ENCODE results near the gene ZNF106. TPM values are rescaled to one million over a fixed set of nuclear protein-coding genes. Genes with fewer than 3 reads are reported as not detected.

Gene ZNF106
- total RNA-seq, 1 donor from 2014 or later: 457 TPM

DNA sequence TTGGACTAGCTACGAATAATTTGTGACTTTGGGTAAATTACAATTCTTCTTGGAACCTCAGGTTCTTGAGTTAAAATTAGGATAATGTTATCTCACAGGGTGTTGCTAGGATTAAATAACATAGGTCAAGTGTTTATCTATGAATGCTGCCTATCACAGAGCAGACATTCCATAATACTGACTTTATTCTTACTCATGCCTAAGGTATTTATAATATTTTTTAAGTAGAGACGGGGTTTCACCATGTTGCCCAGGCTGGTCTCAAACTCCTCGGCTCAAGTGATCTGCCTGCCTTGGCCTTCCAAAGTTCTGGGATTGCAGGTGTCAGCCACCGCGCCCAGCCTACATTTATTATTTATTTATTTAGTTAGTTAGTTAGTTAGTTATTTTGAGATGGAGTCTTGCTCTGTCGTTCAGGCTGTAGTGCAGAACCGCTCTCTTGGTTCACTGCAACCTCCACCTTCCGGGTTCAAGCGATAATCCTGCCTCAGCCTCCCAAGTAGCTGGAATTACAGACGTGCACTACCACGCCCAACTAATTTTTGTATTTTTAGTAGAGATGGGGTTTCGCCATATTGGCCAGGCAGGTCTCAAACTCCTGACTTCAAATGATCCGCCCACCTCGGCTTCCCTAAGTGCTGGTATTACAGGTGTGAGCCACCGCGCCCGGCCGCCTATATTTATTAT, 741 bp upstream of the ZNF106 start:
- intact Hi-C loops (cut with DNase I): no loop called here
- no peak for DNase-seq (ENCODE audit: missing footprints)
- ATAC-seq: no peak

DNA sequence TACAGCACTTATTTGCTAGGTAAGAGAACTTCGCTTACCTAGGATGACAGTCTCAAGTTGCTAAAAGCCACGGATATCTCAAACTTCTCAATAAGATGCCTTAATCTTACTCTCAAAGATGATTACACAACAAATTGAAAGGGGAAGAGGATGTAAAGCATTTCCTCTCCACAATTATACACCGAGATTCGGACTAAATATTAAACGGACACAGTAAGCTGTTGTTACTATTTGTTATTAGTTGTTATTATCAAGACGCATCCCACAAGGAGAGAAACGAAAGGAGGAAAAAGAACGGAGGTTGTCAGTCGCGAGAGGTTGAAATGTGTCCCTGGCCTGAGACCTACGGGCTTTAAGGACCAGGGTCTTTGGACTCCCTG, 660 bp downstream of the ZNF106 start:
- intact Hi-C loops (cut with DNase I): no loop called here
- DNase-seq (ENCODE audit: missing footprints) (no peak), ATAC-seq (peak; percentile 2)

DNA sequence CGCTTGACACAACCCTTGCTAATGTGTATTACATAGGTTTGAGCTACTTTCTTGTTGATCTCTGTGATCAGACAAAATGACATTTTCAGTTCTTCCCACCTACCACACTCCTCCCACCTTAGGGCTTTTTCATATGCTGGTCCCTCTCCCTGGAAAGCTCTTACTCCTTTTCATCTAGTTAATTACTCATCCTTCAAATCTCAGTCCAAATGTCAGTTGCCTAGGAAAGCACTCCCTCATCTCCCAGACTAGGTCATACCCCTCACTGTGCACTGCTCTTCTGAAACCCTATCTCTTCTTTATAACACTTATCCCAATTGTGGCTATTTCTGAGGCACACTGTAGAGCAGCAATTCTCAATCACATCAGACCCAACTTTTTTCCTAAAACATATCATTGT, 7.3 kb downstream of the ZNF106 start:
- intact Hi-C loops (cut with DNase I): no loop called here
- ATAC-seq (no peak), DNase-seq (ENCODE audit: missing footprints) (no peak)

DNA sequence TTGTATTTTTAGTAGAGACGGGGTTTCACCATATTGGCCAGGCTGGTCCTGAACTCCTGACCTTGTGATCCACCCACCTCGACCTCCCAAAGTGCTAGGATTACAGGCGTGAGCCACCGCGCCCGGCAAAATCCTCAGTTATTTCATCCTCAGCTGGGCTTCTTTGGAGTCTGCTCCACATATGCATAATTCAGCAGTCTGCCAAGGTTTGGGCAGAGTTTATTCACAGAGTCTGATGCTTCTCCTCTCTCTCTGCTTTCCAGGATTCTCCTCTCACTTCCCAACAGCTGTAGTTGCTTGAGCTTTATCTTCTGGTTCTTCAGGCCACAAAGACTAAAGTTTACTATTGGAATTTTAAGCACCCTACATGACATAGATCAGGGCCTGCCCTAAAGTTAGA, 8.2 kb downstream of the ZNF106 start:
- DNase-seq (ENCODE audit: missing footprints): no peak
- ATAC-seq: no peak
- intact Hi-C loops (cut with DNase I): no loop called here

DNA sequence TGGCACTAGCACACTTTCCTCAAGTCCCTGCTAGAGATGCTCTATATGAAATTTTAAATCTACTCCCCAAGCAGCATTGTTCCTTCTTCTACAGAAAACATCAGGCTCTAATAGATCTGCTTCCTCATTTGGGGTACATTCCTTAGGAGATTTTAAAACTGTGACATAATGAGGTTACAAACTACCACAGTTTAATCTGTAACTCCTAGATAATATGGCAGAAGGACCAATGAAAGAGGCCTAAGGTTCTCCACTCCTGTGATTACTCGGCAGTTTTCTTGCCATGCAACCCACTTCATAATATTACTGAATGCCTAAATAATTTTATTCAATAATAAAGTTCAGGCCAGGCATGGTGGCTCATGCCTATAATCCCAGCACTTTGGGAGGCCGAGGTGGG, 16.1 kb downstream of the ZNF106 start:
- intact Hi-C loops (cut with DNase I): loop anchor here (10.0 kb wide), 1 partner anchor 200 kb away; the partner anchor contains the start of genes GANC and TMEM87A
- DNase-seq (ENCODE audit: missing footprints) (no peak), ATAC-seq (no peak)

DNA sequence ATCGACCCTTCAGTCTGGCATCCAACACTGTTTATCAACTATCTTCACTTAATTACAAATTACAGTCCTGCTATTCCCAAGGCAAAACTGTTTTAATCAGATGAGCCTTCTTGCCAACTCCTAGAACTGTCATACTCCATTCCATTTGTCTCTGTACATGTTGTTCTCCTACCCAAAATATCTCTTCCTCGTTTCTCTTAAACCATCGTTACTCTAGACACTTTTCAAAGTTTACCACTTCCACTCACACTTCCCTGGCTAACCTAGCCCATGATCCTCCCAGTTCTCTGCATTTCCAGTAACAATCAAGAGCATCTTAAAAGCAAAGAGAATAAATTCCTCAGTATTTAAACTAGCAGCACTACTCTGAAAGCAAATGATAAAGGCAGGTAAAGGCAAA, 19.9 kb downstream of the ZNF106 start:
- intact Hi-C loops (cut with DNase I): loop anchor here (2.0 to 10.0 kb wide), 2 partner anchors 14 to 196 kb away; partner anchors contain the start of genes GANC and TMEM87A
- ATAC-seq (peak; percentile 45), DNase-seq (ENCODE audit: missing footprints) (no peak)

DNA sequence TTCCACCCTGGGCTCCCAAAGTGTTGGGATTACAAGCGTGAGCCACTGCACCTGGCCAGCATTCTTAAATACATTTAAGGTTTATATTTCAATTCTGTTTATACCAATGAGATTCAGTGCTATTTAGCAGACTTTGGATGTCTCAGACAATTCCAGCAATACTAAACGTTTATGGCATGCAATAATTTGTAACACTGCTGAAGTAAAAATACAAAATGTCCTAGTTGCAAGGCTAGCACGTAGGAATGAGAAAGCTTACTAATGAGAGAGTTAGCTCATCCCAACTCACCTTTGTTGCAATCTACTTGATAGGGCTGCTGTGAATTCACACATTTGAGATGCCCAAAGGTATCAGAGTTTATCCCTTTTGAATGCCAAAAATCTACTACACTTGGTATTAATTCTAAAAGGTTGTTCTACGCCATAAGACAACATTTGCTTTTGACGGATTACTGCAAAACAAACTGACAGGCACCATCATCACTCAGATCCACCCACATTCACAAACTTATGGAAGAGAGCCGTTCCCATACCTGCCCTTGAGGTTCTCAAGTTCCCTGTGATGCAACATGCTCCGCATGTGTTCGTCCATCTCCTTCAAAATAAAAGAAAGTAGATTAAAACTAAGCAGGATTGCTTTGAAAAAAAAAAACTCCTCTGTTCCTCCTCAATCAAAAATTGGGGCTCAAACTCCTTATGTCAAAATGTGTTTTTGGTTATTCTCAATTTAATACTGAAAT, 25.3 kb downstream of the ZNF106 start:
- intact Hi-C loops (cut with DNase I): no loop called here

DNA sequence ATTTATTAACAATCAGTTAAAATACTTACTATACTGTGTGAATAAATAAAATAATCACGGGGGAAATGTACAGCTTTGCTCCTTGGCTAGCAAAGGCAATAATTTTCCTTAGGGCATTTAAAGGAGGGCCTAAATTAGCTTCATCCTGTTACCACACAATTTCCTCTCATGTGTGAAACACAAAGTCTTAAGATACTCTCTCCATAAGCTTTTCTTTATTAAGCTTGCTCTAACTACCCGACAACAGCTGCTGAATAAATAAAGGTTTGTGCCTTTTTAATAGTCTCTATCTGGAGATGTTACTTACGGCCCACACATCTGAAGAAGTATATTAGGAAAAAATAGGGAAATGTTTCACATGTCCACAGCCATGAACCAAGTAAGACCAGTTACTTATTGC, 29.7 kb downstream of the ZNF106 start:
- ATAC-seq: no peak
- intact Hi-C loops (cut with DNase I): no loop called here
- no peak for DNase-seq (ENCODE audit: missing footprints)

More for the DNA sequence above, 25.3 kb downstream of the ZNF106 start:
- no peak for DNase-seq (ENCODE audit: missing footprints)
- no peak for ATAC-seq

DNA sequence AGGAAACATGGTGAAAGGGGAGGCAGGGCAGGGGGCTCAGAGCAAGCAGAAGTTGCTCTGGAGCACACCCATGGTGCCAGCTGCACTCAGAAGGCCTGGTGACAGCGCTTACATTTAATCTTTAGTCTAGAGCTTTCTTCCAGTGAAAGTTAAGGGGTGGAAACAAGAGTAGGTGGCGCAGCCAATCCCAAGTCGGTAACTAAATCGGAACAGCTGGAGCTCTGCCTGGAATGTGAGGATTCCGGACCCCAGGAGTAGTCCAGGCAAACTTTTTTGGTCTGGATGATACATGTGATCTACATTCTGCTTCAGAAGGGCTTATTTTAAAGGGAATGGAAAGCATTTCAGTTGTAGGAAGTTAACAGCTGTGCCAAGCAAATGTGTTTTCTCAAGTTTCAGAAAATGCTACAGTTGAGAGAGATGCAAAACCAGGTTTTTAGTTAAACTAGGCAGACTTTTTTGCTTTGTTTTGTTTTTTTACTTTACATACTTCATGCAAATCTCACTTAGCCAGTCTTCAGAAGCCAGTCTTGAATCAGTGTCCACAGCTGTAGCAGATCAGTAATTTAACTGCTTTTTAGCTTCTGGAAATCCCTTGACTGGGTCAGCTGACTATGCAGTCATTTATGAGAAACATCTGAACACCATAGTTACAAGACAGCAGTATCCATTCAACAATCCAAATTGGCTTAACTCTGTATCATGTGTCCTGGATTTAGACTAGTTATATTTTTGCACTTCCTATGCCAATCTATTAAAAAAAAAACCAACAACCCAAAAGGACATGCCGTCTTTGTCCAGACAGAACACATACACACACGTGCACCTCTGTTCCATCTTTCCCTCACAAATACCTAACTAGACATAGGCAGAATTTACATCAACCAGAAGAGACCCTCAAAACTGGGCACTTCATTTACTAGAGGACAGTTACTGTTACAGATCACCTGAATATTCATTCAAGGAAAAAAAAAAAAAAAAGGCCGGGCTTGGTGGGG, 33.2 kb downstream of the ZNF106 start:
- intact Hi-C loops (cut with DNase I): loop anchor here (2.0 kb wide), 1 partner anchor 13 kb away; no protein-coding TSS in a partner anchor
- ATAC-seq: peak; percentile 90
- DNase-seq (ENCODE audit: missing footprints): peak; percentile 69

DNA sequence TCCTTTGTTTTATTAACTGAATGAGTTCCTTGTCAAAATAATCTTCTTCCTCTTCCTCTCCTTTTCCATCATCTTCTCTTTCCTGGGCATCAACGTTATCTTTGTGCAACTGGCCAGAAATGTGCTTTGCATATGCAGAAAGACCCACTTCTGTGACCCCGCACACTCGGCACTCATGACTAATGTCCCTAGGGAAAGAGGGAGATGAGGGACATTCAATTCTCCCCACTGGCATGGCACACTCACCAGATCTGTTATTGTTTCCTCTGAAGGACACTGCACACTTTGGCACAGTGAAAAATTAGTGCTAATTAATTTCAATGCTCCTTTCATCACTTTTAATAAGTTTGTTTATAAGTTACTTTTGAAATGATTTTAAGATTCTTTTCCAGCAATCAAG, 34.0 kb downstream of the ZNF106 start:
- ATAC-seq (peak; percentile 34), DNase-seq (ENCODE audit: missing footprints) (no peak)
- intact Hi-C loops (cut with DNase I): loop anchor here (2.0 kb wide), 1 partner anchor 14 kb away; no protein-coding TSS in a partner anchor

DNA sequence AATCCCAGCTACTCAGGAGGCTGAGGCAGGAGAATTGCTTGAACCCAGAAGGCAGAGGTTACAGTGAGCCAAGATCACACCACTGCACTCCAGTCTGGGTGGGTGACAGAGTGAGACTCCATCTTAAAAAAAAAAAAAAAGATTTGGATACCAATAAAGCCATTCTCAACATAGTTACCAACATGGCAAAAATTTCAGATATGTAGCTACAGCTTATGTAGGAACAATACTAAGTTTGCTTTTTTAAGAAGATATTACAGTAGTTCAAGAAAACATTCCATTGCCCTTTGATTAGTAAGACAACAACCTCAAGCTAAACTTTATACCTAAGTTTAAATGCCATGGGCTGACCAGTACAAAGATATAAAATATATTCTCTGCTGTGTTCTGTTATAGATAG, 34.4 kb downstream of the ZNF106 start:
- ATAC-seq (no peak), DNase-seq (ENCODE audit: missing footprints) (no peak)
- intact Hi-C loops (cut with DNase I): loop anchor here (2.0 kb wide), 1 partner anchor 14 kb away; no protein-coding TSS in a partner anchor

DNA sequence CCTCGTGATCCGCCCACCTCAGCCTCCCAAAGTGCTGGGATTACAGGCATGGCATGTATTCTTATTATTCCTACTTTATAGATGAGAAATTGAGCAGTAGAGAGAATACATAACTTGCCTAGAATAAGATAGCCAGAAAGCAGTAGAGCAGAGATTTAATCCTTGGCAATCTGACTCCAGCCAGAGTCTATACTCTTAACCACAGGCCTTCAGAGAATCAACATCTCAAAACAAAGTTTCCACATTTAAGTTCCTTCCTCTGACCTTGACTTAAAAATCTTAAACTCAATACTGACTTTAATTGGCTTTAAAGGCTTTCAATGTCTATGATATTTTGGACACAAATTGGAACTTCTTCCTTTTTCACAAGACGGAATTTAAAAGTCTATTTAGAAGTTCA, 37.1 kb downstream of the ZNF106 start:
- DNase-seq (ENCODE audit: missing footprints) (no peak), ATAC-seq (no peak)
- intact Hi-C loops (cut with DNase I): no loop called here

DNA sequence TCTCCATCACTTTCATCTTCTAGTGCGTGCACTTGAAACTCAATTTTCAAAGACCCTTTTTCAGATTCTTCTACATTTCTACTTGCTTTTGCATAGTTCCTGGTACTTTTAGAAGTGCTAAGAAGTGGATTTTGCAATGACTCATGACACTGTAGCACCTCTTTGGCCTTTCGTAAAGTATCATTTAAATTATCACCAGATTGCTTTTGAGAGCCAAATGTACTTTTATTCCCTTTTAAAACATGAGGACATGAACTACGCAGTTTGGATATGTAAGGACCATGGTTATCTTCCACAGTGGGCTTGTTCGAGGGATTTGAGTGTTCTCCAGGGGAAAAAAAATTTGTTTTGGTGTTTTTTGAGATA, 40.5 kb downstream of the ZNF106 start:
- intact Hi-C loops (cut with DNase I): no loop called here
- DNase-seq (ENCODE audit: missing footprints) (no peak), ATAC-seq (no peak)

DNA sequence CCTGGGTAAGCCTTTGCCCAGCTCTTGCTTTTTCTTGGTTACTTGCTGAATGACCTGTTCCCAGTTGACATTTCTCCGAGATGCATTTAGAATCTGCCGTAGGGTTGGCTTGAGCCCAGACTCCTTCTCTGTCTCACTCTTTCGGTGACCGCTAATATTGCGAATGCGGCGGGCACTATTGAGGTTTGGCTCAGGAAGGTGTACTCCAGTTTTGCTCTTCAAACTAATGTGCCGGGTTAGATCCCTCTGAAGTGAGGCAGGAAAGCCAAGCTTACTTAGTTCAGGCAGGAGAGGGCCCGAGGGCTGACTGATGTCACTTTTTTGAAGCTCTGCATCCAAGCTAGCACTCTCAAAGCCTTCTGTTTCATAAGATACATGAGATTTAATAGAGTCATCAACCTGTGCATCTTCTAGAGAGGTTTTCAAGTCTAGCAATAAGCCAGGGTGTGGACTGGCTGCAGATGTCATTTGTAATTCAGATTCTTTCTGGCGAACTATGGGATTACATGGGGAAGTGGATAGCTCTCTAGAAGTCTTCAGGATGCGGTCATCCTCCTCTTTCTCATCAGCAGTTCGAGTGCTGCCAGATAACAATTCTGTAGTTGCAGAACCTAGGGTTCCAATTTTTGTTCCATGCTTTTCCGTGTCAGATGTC, 41.0 kb downstream of the ZNF106 start:
- DNase-seq (ENCODE audit: missing footprints) (no peak), ATAC-seq (peak; percentile 27)
- intact Hi-C loops (cut with DNase I): no loop called here

DNA sequence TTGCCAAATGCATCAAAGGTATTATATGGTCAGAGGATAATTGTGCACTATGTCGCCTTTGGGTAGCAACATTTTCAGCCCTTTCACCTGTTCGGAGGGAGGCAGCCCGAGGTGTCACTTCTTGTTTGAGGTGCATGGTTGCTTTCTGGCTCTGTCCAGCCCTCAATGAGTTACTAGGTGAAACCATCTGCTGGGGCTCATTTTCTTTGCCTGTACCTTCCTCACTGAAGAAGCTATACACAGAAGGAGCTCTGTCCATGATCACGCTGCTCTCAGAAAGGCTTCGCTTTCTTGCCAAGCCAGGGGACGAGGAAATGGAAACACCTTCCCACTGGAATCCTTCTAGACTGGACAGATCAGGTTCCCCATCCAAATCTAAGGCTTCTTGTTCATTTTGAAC, 42.7 kb downstream of the ZNF106 start:
- ATAC-seq: no peak
- intact Hi-C loops (cut with DNase I): no loop called here

DNA sequence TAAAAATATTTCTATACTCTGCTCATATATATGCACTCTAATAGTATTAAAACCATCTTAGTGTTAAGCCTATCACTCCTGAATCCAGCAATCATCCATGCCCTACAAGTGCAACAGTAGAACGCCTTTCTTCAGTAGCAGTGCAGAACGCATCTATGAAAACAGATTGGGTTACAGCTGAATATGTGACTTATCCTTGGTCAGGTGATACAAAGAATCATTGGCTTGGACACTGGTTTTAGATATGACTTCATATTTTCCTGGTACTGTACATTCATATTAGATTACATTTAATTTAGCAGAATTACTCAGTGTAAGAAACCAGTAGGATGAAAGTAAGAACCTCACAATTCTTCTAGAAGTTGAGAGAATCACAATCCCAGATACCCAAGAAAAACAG, 43.3 kb downstream of the ZNF106 start:
- DNase-seq (ENCODE audit: missing footprints): no peak
- ATAC-seq: no peak
- intact Hi-C loops (cut with DNase I): no loop called here

More for the DNA sequence above, 42.7 kb downstream of the ZNF106 start:
- no peak for DNase-seq (ENCODE audit: missing footprints)

DNA sequence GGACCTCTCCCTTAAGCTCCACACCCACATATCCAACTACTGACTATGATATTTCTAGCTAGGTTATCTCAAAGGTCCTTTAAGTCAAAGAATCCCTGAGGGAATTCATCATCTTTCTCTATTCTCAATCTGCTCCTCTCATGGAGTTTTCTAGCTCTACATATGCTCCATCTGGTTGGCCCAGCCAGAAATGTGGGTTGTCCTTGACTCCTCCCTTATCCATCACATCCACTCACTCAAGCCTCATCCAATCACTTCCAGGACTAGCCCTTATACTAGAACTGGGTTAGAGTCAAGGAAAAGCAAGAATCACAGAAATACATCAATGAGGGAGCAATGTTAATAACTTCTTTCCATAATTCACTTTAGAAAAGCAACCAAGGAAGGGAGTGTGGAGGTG, 45.4 kb downstream of the ZNF106 start:
- intact Hi-C loops (cut with DNase I): no loop called here
- no peak for ATAC-seq
- no peak for DNase-seq (ENCODE audit: missing footprints)

DNA sequence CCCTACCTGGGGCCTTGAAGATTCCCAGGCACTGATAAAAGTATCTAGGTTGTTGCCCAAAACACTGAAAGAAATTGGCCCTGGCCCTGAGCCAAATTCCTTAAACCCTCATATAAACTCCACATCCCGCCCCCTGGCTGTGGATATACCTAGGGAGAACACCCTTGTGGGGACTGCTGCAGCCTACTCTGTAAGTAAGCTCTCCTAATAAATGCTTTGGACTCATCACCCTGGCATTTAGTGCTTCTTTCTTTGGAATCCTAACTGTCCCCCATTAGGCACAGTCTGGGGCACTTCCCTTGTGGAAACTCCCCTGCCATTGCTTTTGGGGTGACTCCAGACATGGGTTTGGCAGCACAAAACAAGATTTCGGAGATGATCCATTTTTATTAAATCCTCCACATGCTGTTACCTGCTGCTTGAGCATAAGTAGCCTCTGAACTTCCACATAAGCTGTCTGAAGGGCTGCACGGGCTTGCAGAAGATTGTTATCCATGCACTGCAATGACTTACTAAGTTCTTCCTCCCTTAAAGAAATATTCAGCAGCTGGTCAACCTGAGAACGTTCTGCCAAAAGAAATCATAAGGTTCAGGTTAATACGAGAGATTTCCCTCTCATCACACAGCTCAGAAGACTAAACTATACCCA, 46.4 kb downstream of the ZNF106 start:
- intact Hi-C loops (cut with DNase I): no loop called here
- DNase-seq (ENCODE audit: missing footprints) (no peak), ATAC-seq (no peak)

Measured in Right ventricle myocardium inferior (tissue), 1 donor.